ENCODE results near the gene CHCHD10. TPM values are rescaled to one million over a fixed set of nuclear protein-coding genes. Genes with fewer than 3 reads are reported as not detected.

Gene CHCHD10
- total RNA-seq, 1 experiment from 2014 or later: 117 TPM

GRCh38 chr22:23801238-23801821 is 33.6 kb upstream of the CHCHD10 start:
- Histone ChIP-seq H3K27me3 (replicated peaks; ENCODE audit: insufficient read depth, low read depth, low read length, poor library complexity) (no peaks in the 10 kb centered on the region), H3K4me3 (ENCODE audit: low read depth, low read length, poor library complexity, severe bottlenecking) (no peak overlapping the region), H3K9me3 (ENCODE audit: low read depth, low read length, poor library complexity, severe bottlenecking) (no peaks in the 10 kb centered on the region), H3K4me1 (ENCODE audit: insufficient read depth, low read length, poor library complexity, severe bottlenecking) (no peaks in the 10 kb centered on the region), H3K36me3 (ENCODE audit: insufficient read depth, low read length, poor library complexity, severe bottlenecking) (peaks cover 74% of the 10 kb centered on the region), H3K27ac (ENCODE audit: low read depth, low read length, poor library complexity, severe bottlenecking) (no peak overlapping the region)
- BruUV-seq (replicated peaks): no TSS peak
- TF ChIP-seq EZH2 (IDR thresholded peaks at IDR 0.05; ENCODE audit: borderline replicate concordance, low read depth, low read length, poor library complexity, severe bottlenecking) (no peak), CTCF (conservative IDR thresholded peaks at IDR 0.05; ENCODE audit: low read depth, low read length) (no peak)
- intact Hi-C loops (cut with micrococcal nuclease; ENCODE audit: unreplicated experiment): no loop called here
- no peak for DNase-seq (ENCODE audit: low spot score)
- POLR2A ChIA-PET (ENCODE audit: low non-redundant PET): no interaction called here
- CTCF ChIA-PET: no interaction called here

- no peak for TF ChIP-seq EZH2 (IDR thresholded peaks at IDR 0.05; ENCODE audit: borderline replicate concordance, low read depth, low read length, poor library complexity, severe bottlenecking)
- H3K27me3 ChIP-seq (replicated peaks; ENCODE audit: insufficient read depth, low read depth, low read length, poor library complexity): no peaks in the 10 kb centered on the region
- no peaks in the 10 kb centered on the region for H3K9me3 ChIP-seq (ENCODE audit: low read depth, low read length, poor library complexity, severe bottlenecking)
- H3K36me3 ChIP-seq (ENCODE audit: insufficient read depth, low read length, poor library complexity, severe bottlenecking): peaks cover 67% of the 10 kb centered on the region
- POLR2A ChIA-PET (ENCODE audit: low non-redundant PET): no interaction called here
- CTCF ChIA-PET: interaction anchor here (0.6 kb wide), 1 partner anchor 182 kb away, joined by 6 read pairs; no protein-coding TSS in a partner anchor
- no peak for DNase-seq (ENCODE audit: low spot score)
- no peak overlapping the region for H3K4me3 ChIP-seq (ENCODE audit: low read depth, low read length, poor library complexity, severe bottlenecking)
- H3K4me1 ChIP-seq (ENCODE audit: insufficient read depth, low read length, poor library complexity, severe bottlenecking): no peaks in the 10 kb centered on the region
- intact Hi-C loops (cut with micrococcal nuclease; ENCODE audit: unreplicated experiment): no loop called here
- BruUV-seq (replicated peaks): no TSS peak
- no peak overlapping the region for H3K27ac ChIP-seq (ENCODE audit: low read depth, low read length, poor library complexity, severe bottlenecking)
These were observed 32.8 kb upstream of the CHCHD10 start for GRCh38 chr22:23800297-23801237.

GRCh38 chr22:23796461-23796860 is 28.7 kb upstream of the CHCHD10 start:
- Histone ChIP-seq H3K4me1 (ENCODE audit: insufficient read depth, low read length, poor library complexity, severe bottlenecking) (no peaks in the 10 kb centered on the region), H3K4me3 (ENCODE audit: low read depth, low read length, poor library complexity, severe bottlenecking) (no peak overlapping the region), H3K9me3 (ENCODE audit: low read depth, low read length, poor library complexity, severe bottlenecking) (no peaks in the 10 kb centered on the region), H3K27me3 (replicated peaks; ENCODE audit: insufficient read depth, low read depth, low read length, poor library complexity) (no peaks in the 10 kb centered on the region), H3K27ac (ENCODE audit: low read depth, low read length, poor library complexity, severe bottlenecking) (no peak overlapping the region), H3K36me3 (ENCODE audit: insufficient read depth, low read length, poor library complexity, severe bottlenecking) (peaks cover 53% of the 10 kb centered on the region)
- DNase-seq (ENCODE audit: low spot score): no peak
- intact Hi-C loops (cut with micrococcal nuclease; ENCODE audit: unreplicated experiment): no loop called here
- no TSS peak for BruUV-seq (replicated peaks)
- ChIA-PET CTCF (no interaction called here), POLR2A (ENCODE audit: low non-redundant PET) (no interaction called here)
- TF ChIP-seq EZH2 (IDR thresholded peaks at IDR 0.05; ENCODE audit: borderline replicate concordance, low read depth, low read length, poor library complexity, severe bottlenecking): no peak
- no peak for TF ChIP-seq CTCF (conservative IDR thresholded peaks at IDR 0.05; ENCODE audit: low read depth, low read length)
